GM23338 (cell line): ENCODE data around the gene RNF31. TPM values are rescaled to one million over a fixed set of nuclear protein-coding genes. Genes with fewer than 3 reads are reported as not detected.

ENCODE experiments used
- ATAC-seq: fragments of 200-7000 bp; cut with Tn5 transposase; 3 replicates; pipeline ENCODE4 v1.9.1; 2020
- DNase-seq: peaks from one replicate; pipeline ENCODE4 v3.0.0-alpha.2; 2015; ENCODE audit warnings: low spot score
- H2AFZ ChIP-seq: fragments of 200-600 bp; sonication (generic); 2 replicates; pipeline ENCODE4 v1.8.0; 2016; ENCODE audit warnings: antibody characterized with exemption, mild to moderate bottlenecking, moderate library complexity
- H3F3A ChIP-seq: fragments of 200-600 bp; sonication (generic); replicated peaks from 2 replicates; pipeline ENCODE4 v1.8.0; 2017; ENCODE audit warnings: antibody characterized with exemption, mixed run types, low read depth
- H3K27ac ChIP-seq: fragments of 200-600 bp; sonication (generic); 2 replicates; pipeline ENCODE4 v1.6.1; 2016; ENCODE audit warnings: low read depth
- H3K27me3 ChIP-seq: fragments of 200-600 bp; sonication (generic); 2 replicates; pipeline ENCODE4 v1.8.0; 2016; ENCODE audit warnings: mild to moderate bottlenecking, mixed run types, moderate library complexity; ENCODE audit not compliant: insufficient read depth
- H3K36me3 ChIP-seq: fragments of 200-600 bp; sonication (generic); 2 replicates; pipeline ENCODE4 v1.8.0; 2016; ENCODE audit warnings: mild to moderate bottlenecking; ENCODE audit not compliant: insufficient read depth
- H3K4me1 ChIP-seq: fragments of 200-600 bp; sonication (generic); 2 replicates; pipeline ENCODE4 v1.8.0; 2016; ENCODE audit warnings: mild to moderate bottlenecking, moderate library complexity; ENCODE audit not compliant: insufficient read depth
- H3K4me2 ChIP-seq: fragments of 200-600 bp; sonication (generic); 2 replicates; pipeline ENCODE4 v1.7.1; 2017; ENCODE audit warnings: mixed run types
- H3K4me3 ChIP-seq: fragments of 200-600 bp; sonication (generic); 2 replicates; pipeline ENCODE4 v1.6.1; 2016; ENCODE audit warnings: mixed run types
- H3K79me2 ChIP-seq: fragments of 200-600 bp; sonication (generic); replicated peaks from 2 replicates; pipeline ENCODE4 v1.8.0; 2017; ENCODE audit warnings: mild to moderate bottlenecking; ENCODE audit not compliant: insufficient read depth
- H3K9me2 ChIP-seq: fragments of 200-600 bp; sonication (generic); 2 replicates; pipeline ENCODE4 v1.8.0; 2017; ENCODE audit not compliant: insufficient read depth
- H4K20me1 ChIP-seq: fragments of 200-600 bp; sonication (generic); replicated peaks from 2 replicates; pipeline ENCODE4 v1.8.0; 2017; ENCODE audit warnings: mild to moderate bottlenecking; ENCODE audit not compliant: insufficient read depth
- H3K27ac Mint-ChIP-seq: 2 replicates; pipeline ENCODE4 v1.8.0; 2020; ENCODE audit warnings: inconsistent platforms, mild to moderate bottlenecking, moderate library complexity, mixed read lengths
- H3K27me3 Mint-ChIP-seq: 3 replicates; pipeline ENCODE4 v1.8.0; 2022; ENCODE audit warnings: low read depth, mild to moderate bottlenecking, moderate library complexity, mixed read lengths, inconsistent platforms; ENCODE audit not compliant: insufficient read depth, poor library complexity
- H3K36me3 Mint-ChIP-seq: 3 replicates; pipeline ENCODE4 v1.8.0; 2021; ENCODE audit warnings: low read depth, mild to moderate bottlenecking, inconsistent platforms, moderate library complexity, mixed read lengths
- H3K4me1 Mint-ChIP-seq: 3 replicates; pipeline ENCODE4 v1.8.0; 2020; ENCODE audit warnings: mild to moderate bottlenecking, inconsistent platforms, mixed read lengths
- H3K4me3 Mint-ChIP-seq: 3 replicates; pipeline ENCODE4 v1.8.0; 2021; ENCODE audit warnings: moderate library complexity, mild to moderate bottlenecking, inconsistent platforms, mixed read lengths
- H3K9me3 Mint-ChIP-seq: 3 replicates; pipeline ENCODE4 v1.8.0; 2020; ENCODE audit warnings: moderate library complexity, mild to moderate bottlenecking, inconsistent platforms, mixed read lengths
- CREB1 ChIP-seq: fragments of 250-450 bp; sonication (Bioruptor Pico); IDR thresholded peaks from 2 replicates; pipeline ENCODE4 v1.5.0; 2020; ENCODE audit warnings: low read depth, mild to moderate bottlenecking, moderate library complexity
- CTCF ChIP-seq, 2 experiments: fragments of 200-600 bp in 1 of 2; sonication (generic) in 1 of 2; conservative IDR thresholded peaks; 2 replicates each; pipeline versions ENCODE4 v1.5.1 to v1.6.1; 2016 to 2017; ENCODE audit warnings: antibody characterized with exemption in 2 of 2, low read depth in 2 of 2, mild to moderate bottlenecking in 2 of 2, moderate library complexity in 1 of 2
- ETS1 ChIP-seq: IDR thresholded peaks from 2 replicates; pipeline ENCODE4 v1.6.1; 2016; ENCODE audit warnings: antibody characterized with exemption
- EZH2 ChIP-seq: fragments of 200-600 bp; sonication (generic); IDR thresholded peaks from one replicate; pipeline ENCODE4 v1.8.0; 2017; ENCODE audit warnings: antibody characterized with exemption, mild to moderate bottlenecking, low read depth; ENCODE audit not compliant: unreplicated experiment
- EZH2phosphoT487 ChIP-seq: fragments of 200-600 bp; sonication (generic); IDR thresholded peaks from one replicate; pipeline ENCODE4 v1.8.1; 2018; ENCODE audit warnings: antibody characterized with exemption; ENCODE audit not compliant: unreplicated experiment
- JUNB ChIP-seq: IDR thresholded peaks from one replicate; pipeline ENCODE4 v1.6.1; 2016; ENCODE audit warnings: antibody characterized with exemption; ENCODE audit not compliant: unreplicated experiment
- NANOG ChIP-seq: IDR thresholded peaks from 2 replicates; pipeline ENCODE4 v1.6.1; 2016; ENCODE audit warnings: antibody characterized with exemption, borderline replicate concordance
- POLR2AphosphoS5 ChIP-seq: IDR thresholded peaks from 2 replicates; pipeline ENCODE4 v1.6.1; 2016; ENCODE audit warnings: antibody characterized with exemption, low read depth
- STAT1 ChIP-seq: IDR thresholded peaks from one replicate; pipeline ENCODE4 v1.6.1; 2016; ENCODE audit warnings: antibody characterized with exemption; ENCODE audit not compliant: unreplicated experiment
- ZNF114 ChIP-seq: fragments of 250-450 bp; sonication (Bioruptor Pico); IDR thresholded peaks from 2 replicates; pipeline ENCODE4 v1.5.0; 2020; ENCODE audit warnings: mild to moderate bottlenecking, moderate library complexity
- ZNF331 ChIP-seq: fragments of 250-450 bp; sonication (Bioruptor Pico); IDR thresholded peaks from 2 replicates; pipeline ENCODE4 v1.5.0; 2020; ENCODE audit warnings: low read depth, mild to moderate bottlenecking, moderate library complexity
- ZNF462 ChIP-seq: fragments of 250-450 bp; sonication (Bioruptor Pico); IDR thresholded peaks from 2 replicates; pipeline ENCODE4 v1.5.0; 2020; ENCODE audit warnings: mild to moderate bottlenecking, moderate library complexity
- polyA plus RNA-seq: library from polyadenylated mRNA; unstranded; fragments of >200 nt; fragmentation: Nextera tagmentation; extraction: Ambion mirVana; gene quantifications from 2 replicates; pipeline ENCODE4 v1.2.1, GENCODE V29; 2016
- total RNA-seq: library from RNA; depleted of rRNA; stranded (reverse); fragments of >200 nt; shearing (Covaris generic); gene quantifications from 2 replicates; pipeline ENCODE4 v1.2.3, GENCODE V29; 2014
- TF ChIP-seq, protein P1 (sequence below): IDR thresholded peaks from one replicate; pipeline ENCODE4 v1.6.1; 2018; ENCODE audit warnings: antibody characterized with exemption; ENCODE audit not compliant: unreplicated experiment

RNF31 gene
- total and polyA plus RNA-seq, 2 experiments from 2014 or later: 54.8 to 87.4 TPM

DNA sequence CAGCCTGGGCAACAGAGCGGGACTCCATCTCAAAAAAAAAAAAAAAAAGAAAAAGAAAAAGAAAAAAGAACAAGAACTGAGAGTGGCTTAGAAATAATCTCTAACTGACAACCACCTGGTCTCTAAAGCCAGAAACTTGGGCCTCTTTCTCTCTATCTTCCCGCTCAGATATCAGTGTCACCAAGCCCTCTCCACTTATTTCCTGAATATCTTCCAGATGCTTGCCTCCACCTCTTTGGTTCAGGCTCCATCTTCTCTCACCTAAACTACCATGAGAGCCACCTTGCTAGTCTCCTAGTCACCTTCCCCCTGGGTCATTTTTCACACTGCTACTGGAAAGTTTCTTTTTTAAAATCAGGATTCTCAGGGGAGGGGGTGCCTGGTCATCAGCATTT, 49.8 kb downstream of the RNF31 start:
- peaks cover 22% of the 10 kb centered on the region for H3F3A ChIP-seq
- ATAC-seq (no peak), DNase-seq (no peak)
- peak overlapping the region; percentile 90 for H3K4me2 ChIP-seq
- H4K20me1 ChIP-seq: no peaks in the 10 kb centered on the region; the same call in 1 of the 2 replicates
- no peak overlapping the region for H2AFZ ChIP-seq
- no peaks in the 10 kb centered on the region for H3K27me3 ChIP-seq
- no peak overlapping the region for H3K27ac ChIP-seq
- H3K9me2 ChIP-seq: no peaks in the 10 kb centered on the region
- H3K36me3 ChIP-seq: 0 out of 2 replicates have a peak, but pooled peaks cover 10% of the 10 kb centered on the region
- peaks cover 6% of the 10 kb centered on the region; the same call in 1 of the 2 replicates for H3K4me1 ChIP-seq
- TF ChIP-seq, protein P1, sequence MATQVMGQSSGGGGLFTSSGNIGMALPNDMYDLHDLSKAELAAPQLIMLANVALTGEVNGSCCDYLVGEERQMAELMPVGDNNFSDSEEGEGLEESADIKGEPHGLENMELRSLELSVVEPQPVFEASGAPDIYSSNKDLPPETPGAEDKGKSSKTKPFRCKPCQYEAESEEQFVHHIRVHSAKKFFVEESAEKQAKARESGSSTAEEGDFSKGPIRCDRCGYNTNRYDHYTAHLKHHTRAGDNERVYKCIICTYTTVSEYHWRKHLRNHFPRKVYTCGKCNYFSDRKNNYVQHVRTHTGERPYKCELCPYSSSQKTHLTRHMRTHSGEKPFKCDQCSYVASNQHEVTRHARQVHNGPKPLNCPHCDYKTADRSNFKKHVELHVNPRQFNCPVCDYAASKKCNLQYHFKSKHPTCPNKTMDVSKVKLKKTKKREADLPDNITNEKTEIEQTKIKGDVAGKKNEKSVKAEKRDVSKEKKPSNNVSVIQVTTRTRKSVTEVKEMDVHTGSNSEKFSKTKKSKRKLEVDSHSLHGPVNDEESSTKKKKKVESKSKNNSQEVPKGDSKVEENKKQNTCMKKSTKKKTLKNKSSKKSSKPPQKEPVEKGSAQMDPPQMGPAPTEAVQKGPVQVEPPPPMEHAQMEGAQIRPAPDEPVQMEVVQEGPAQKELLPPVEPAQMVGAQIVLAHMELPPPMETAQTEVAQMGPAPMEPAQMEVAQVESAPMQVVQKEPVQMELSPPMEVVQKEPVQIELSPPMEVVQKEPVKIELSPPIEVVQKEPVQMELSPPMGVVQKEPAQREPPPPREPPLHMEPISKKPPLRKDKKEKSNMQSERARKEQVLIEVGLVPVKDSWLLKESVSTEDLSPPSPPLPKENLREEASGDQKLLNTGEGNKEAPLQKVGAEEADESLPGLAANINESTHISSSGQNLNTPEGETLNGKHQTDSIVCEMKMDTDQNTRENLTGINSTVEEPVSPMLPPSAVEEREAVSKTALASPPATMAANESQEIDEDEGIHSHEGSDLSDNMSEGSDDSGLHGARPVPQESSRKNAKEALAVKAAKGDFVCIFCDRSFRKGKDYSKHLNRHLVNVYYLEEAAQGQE: no peak
- TF ChIP-seq EZH2phosphoT487 (no peak), CREB1 (CRISPR knock-in tag) (no peak), ZNF462 (CRISPR knock-in tag) (no peak), EZH2 (no peak), STAT1 (no peak), ETS1 (no peak), POLR2AphosphoS5 (no peak), ZNF331 (no peak), ZNF114 (CRISPR knock-in tag) (no peak), NANOG (no peak), CTCF (conservative IDR thresholded peaks at IDR 0.05; ENCODE audit: low read depth in 2 of 2) (no peak), JUNB (no peak)
- 0 out of 2 replicates have a peak, but pooled peaks cover 6% of the 10 kb centered on the region for H3K79me2 ChIP-seq
- Mint-ChIP-seq H3K36me3 (peaks cover 59% of the 10 kb centered on the region), H3K4me3 (peak overlapping the region; percentile 91), H3K4me1 (peaks cover 31% of the 10 kb centered on the region), H3K9me3 (peaks cover 28% of the 10 kb centered on the region), H3K27ac (no peak overlapping the region), H3K27me3 (peaks cover 22% of the 10 kb centered on the region)
- peak overlapping the region; percentile 95; the same call in 1 of the 2 replicates for H3K4me3 ChIP-seq
